PC-3 (cell line): ENCODE results near the gene ATP5ME. TPM values are rescaled to one million over a fixed set of nuclear protein-coding genes. Genes with fewer than 3 reads are reported as not detected.

ENCODE experiments used
- ATAC-seq: fragments of 200-7000 bp; cut with Tn5 transposase; 2 replicates; pipeline ENCODE4 v1.9.1; 2020; ENCODE audit warnings: mild to moderate bottlenecking, moderate library complexity
- BruUV-seq: library from RNA; stranded (reverse); fragments of 400-500 nt; replicated peaks from 2 replicates; lab custom pipeline; 2021; lab: Mats Ljungman, UMichigan
- CTCF ChIA-PET: fragments of 300-600 bp; sonication (Branson Sonifier 250); formaldehyde crosslinking; loops from one replicate; lab custom pipeline; 2022; ENCODE audit warnings: antibody characterized with exemption; lab: Charles Lee
- POLR2A ChIA-PET: fragments of 300-600 bp; sonication (Branson Sonifier 250); formaldehyde crosslinking; loops from one replicate; lab custom pipeline; 2022; ENCODE audit warnings: antibody characterized with exemption; ENCODE audit not compliant: unreplicated experiment; lab: Charles Lee
- DNase-seq: peaks from one replicate; pipeline ENCODE4 v3.0.0-alpha.2; 2015
- H2AFZ ChIP-seq: fragments of 300-600 bp; sonication (generic); 2 replicates; pipeline ENCODE4 v1.6.0; 2016; ENCODE audit warnings: antibody characterized with exemption, low read length
- H3F3A ChIP-seq: fragments of 300-600 bp; sonication (generic); one replicate; pipeline ENCODE4 v1.6.0; 2017; ENCODE audit warnings: antibody characterized with exemption, low read length, control low read depth, mild to moderate bottlenecking; ENCODE audit not compliant: unreplicated experiment
- H3K27ac ChIP-seq: fragments of 300-600 bp; sonication (generic); 2 replicates; pipeline ENCODE4 v1.5.1; 2016; ENCODE audit warnings: mild to moderate bottlenecking, low read length
- H3K27me3 ChIP-seq: fragments of 300-600 bp; sonication (generic); 2 replicates; pipeline ENCODE4 v1.6.1; 2016; ENCODE audit warnings: low read length, mixed read lengths
- H3K36me3 ChIP-seq: fragments of 300-600 bp; sonication (generic); 2 replicates; pipeline ENCODE4 v1.6.1; 2016; ENCODE audit warnings: low read depth, mixed run types, low read length, mixed read lengths
- H3K4me1 ChIP-seq: fragments of 300-600 bp; sonication (generic); 2 replicates; pipeline ENCODE4 v1.5.1; 2016; ENCODE audit warnings: low read length; ENCODE audit not compliant: insufficient read depth
- H3K4me2 ChIP-seq: fragments of 300-600 bp; sonication (generic); 2 replicates; pipeline ENCODE4 v1.6.0; 2016; ENCODE audit warnings: low read length
- H3K4me3 ChIP-seq: fragments of 300-600 bp; sonication (generic); 2 replicates; pipeline ENCODE4 v1.5.1; 2016; ENCODE audit warnings: mild to moderate bottlenecking, low read length, mixed read lengths
- H3K79me2 ChIP-seq: fragments of 300-600 bp; sonication (generic); 2 replicates; pipeline ENCODE4 v1.6.1; 2017; ENCODE audit warnings: low read length, mixed read lengths
- H3K9ac ChIP-seq: fragments of 300-600 bp; sonication (generic); 2 replicates; pipeline ENCODE4 v1.6.0; 2016; ENCODE audit warnings: mild to moderate bottlenecking, low read length
- H3K9me2 ChIP-seq: fragments of 300-600 bp; sonication (generic); replicated peaks from 2 replicates; pipeline ENCODE4 v1.6.1; 2016; ENCODE audit warnings: mixed run types, low read length, mixed read lengths
- H3K9me3 ChIP-seq: fragments of 300-600 bp; sonication (generic); 2 replicates; pipeline ENCODE4 v1.6.1; 2016; ENCODE audit warnings: low read length, mixed read lengths
- H4K20me1 ChIP-seq: fragments of 300-600 bp; sonication (generic); 2 replicates; pipeline ENCODE4 v1.6.1; 2016; ENCODE audit warnings: low read length, mixed read lengths
- CTCF ChIP-seq: fragments of 300-600 bp; sonication (generic); conservative IDR thresholded peaks from 2 replicates; pipeline ENCODE4 v1.5.1; 2017; ENCODE audit warnings: antibody characterized with exemption, low read depth, mild to moderate bottlenecking, low read length
- EZH2 ChIP-seq: fragments of 300-600 bp; sonication (generic); IDR thresholded peaks from one replicate; pipeline ENCODE4 v1.6.1; 2017; ENCODE audit warnings: antibody characterized with exemption, mild to moderate bottlenecking, low read length; ENCODE audit not compliant: unreplicated experiment
- EZH2phosphoT487 ChIP-seq: fragments of 300-600 bp; sonication (generic); IDR thresholded peaks from 2 replicates; pipeline ENCODE4 v1.6.1; 2018; ENCODE audit warnings: mild to moderate bottlenecking, antibody characterized with exemption, low read length, borderline replicate concordance
- intact Hi-C: fragments of 100-400 bp; cut with micrococcal nuclease; formaldehyde crosslinking; loops from 2 replicates; pipeline ENCODE4 v1.9.0; 2023
- total RNA-seq: library from RNA; depleted of rRNA; stranded (reverse); fragments of >200 nt; gene quantifications from 2 replicates; pipeline ENCODE4 v1.2.3, GENCODE V29; 2014

Gene ATP5ME
- total RNA-seq, 1 experiment from 2014 or later, result 579 TPM

- Histone ChIP-seq H3K4me3 (no peak overlapping the region), H3K9me2 (no peaks in the 10 kb centered on the region), H3F3A (no peaks in the 10 kb centered on the region), H3K4me1 (peaks cover 16% of the 10 kb centered on the region), H3K27me3 (no peaks in the 10 kb centered on the region), H3K36me3 (no peaks in the 10 kb centered on the region), H3K9me3 (no peaks in the 10 kb centered on the region), H3K9ac (no peak overlapping the region), H4K20me1 (no peaks in the 10 kb centered on the region), H3K27ac (no peak overlapping the region), H2AFZ (no peak overlapping the region), H3K79me2 (no peaks in the 10 kb centered on the region), H3K4me2 (no peak overlapping the region)
- intact Hi-C loops, result no loop called here
- CTCF ChIA-PET, result no interaction called here
- ATAC-seq (no peak), DNase-seq (no peak)
- no peak for TF ChIP-seq CTCF
- no peak for TF ChIP-seq EZH2phosphoT487
- no peak for TF ChIP-seq EZH2
- POLR2A ChIA-PET, result no interaction called here
- BruUV-seq, result no TSS peak
Measured at GRCh38 chr4:689723-690122, 15.6 kb upstream of the ATP5ME start.

GRCh38 chr4:688854-689681, 15.0 kb upstream of the ATP5ME start, which contains the start of gene SLC49A3:
TSS of gene SLC49A3 (minus strand) at chr4:689151. CDS start at chr4:689127, 24 bp downstream.
- CTCF ChIA-PET, result no interaction called here
- no peak for ATAC-seq

More at GRCh38 chr4:688854-689681, 15.0 kb upstream of the ATP5ME start, which contains the start of gene SLC49A3:
- peaks cover 16% of the 10 kb centered on the region for H3K4me1 ChIP-seq
- H3K27ac ChIP-seq, result peak within 1 kb of the TSS; percentile 67; the same call in 1 of the 2 replicates
- H3F3A ChIP-seq, result no peaks in the 10 kb centered on the region
- intact Hi-C loops, result no loop called here
- H3K4me2 ChIP-seq, result no peak within 1 kb of the TSS; the same call in 1 of the 2 replicates
- no peak for DNase-seq
- H4K20me1 ChIP-seq, result no peaks in the 10 kb centered on the region
- no peak for TF ChIP-seq CTCF
- TF ChIP-seq EZH2, result no peak
- TF ChIP-seq EZH2phosphoT487, result no peak
- no peaks in the 10 kb centered on the region for H3K27me3 ChIP-seq
- H3K79me2 ChIP-seq, result no peaks in the 10 kb centered on the region
- H2AFZ ChIP-seq, result no peak within 1 kb of the TSS
- no peak within 1 kb of the TSS for H3K9ac ChIP-seq
- no peaks in the 10 kb centered on the region for H3K9me3 ChIP-seq
- no peak within 1 kb of the TSS for H3K4me3 ChIP-seq
- no peaks in the 10 kb centered on the region for H3K36me3 ChIP-seq
- no peaks in the 10 kb centered on the region for H3K9me2 ChIP-seq
- POLR2A ChIA-PET, result no interaction called here
- no TSS peak for BruUV-seq
